Activated naive CD4-positive, alpha-beta T cell treated with anti-CD3 and anti-CD28 coated beads for 36 hours (primary cell): ENCODE data around the gene ITGB5. TPM values are rescaled to one million over a fixed set of nuclear protein-coding genes. Genes with fewer than 3 reads are reported as not detected.

Experiments used
- CTCF ChIA-PET: fragments of 350-600 bp; sonication (Branson Sonifier 250); formaldehyde crosslinking; loops from one replicate; lab custom pipeline; 2021; ENCODE audit warnings: antibody characterized with exemption; lab: Charles Lee
- DNase-seq: peaks from one replicate; pipeline ENCODE4 v3.0.0-alpha.2; 2020
- H3K27ac Mint-ChIP-seq: one replicate; pipeline ENCODE4 v1.8.0; 2021; ENCODE audit warnings: mild to moderate bottlenecking, mixed read lengths
- H3K27me3 Mint-ChIP-seq: one replicate; pipeline ENCODE4 v1.8.0; 2021; ENCODE audit warnings: low read depth, mixed read lengths
- H3K36me3 Mint-ChIP-seq: one replicate; pipeline ENCODE4 v1.8.0; 2021; ENCODE audit warnings: low read depth, mixed read lengths
- H3K4me1 Mint-ChIP-seq: one replicate; pipeline ENCODE4 v1.8.0; 2021; ENCODE audit warnings: low read depth, mixed read lengths
- H3K4me3 Mint-ChIP-seq: one replicate; pipeline ENCODE4 v1.8.0; 2021; ENCODE audit warnings: mild to moderate bottlenecking, moderate library complexity, mixed read lengths
- H3K9me3 Mint-ChIP-seq: one replicate; pipeline ENCODE4 v1.8.0; 2021; ENCODE audit warnings: mixed read lengths
- intact Hi-C: fragments of 100-400 bp; cut with micrococcal nuclease; formaldehyde crosslinking; loops from one replicate; pipeline ENCODE4 v1.15.1; 2023
- total RNA-seq, 2 experiments: library from RNA; stranded (reverse); gene quantifications; one replicate each; pipeline ENCODE4 v1.2.3, GENCODE V29; 2021

Gene ITGB5
- total RNA-seq, 2 experiments from 2014 or later, result 0.31 to 0.59 TPM

- intact Hi-C loops, result no loop called here
- CTCF ChIA-PET, result interaction anchor here (3.1 kb wide), 1 partner anchor 134 kb away, joined by 25 read pairs; no protein-coding TSS in a partner anchor
- no peak overlapping the region for H3K27ac Mint-ChIP-seq
Measured at GRCh38 chr3:124767264-124767663, 119.9 kb downstream of the ITGB5 start.

GRCh38 chr3:124766113-124767095 is 120.8 kb downstream of the ITGB5 start:
- Mint-ChIP-seq H3K4me1 (peaks cover under 1% of the 10 kb centered on the region), H3K9me3 (no peaks in the 10 kb centered on the region), H3K4me3 (no peak overlapping the region), H3K36me3 (no peaks in the 10 kb centered on the region), H3K27me3 (peaks cover 1% of the 10 kb centered on the region), H3K27ac (no peak overlapping the region)
- CTCF ChIA-PET, result interaction anchor here (3.1 kb wide), 1 partner anchor 135 kb away, joined by 25 read pairs; no protein-coding TSS in a partner anchor
- intact Hi-C loops, result no loop called here
- DNase-seq, result no peak

More at GRCh38 chr3:124767264-124767663, 119.9 kb downstream of the ITGB5 start:
- peaks cover 1% of the 10 kb centered on the region for H3K27me3 Mint-ChIP-seq
- no peaks in the 10 kb centered on the region for H3K9me3 Mint-ChIP-seq
- H3K4me3 Mint-ChIP-seq, result no peak overlapping the region
- no peaks in the 10 kb centered on the region for H3K4me1 Mint-ChIP-seq
- DNase-seq, result no peak
- no peaks in the 10 kb centered on the region for H3K36me3 Mint-ChIP-seq

GRCh38 chr3:124765197-124765840 is 121.8 kb downstream of the ITGB5 start:
- Mint-ChIP-seq H3K27me3 (no peaks in the 10 kb centered on the region), H3K27ac (no peak overlapping the region), H3K4me3 (no peak overlapping the region), H3K36me3 (no peaks in the 10 kb centered on the region), H3K9me3 (no peaks in the 10 kb centered on the region), H3K4me1 (peaks cover 3% of the 10 kb centered on the region)
- intact Hi-C loops, result no loop called here
- CTCF ChIA-PET, result interaction anchor here (0.6 to 1.1 kb wide), 2 partner anchors 136 to 1954 kb away, joined by 3 to 5 read pairs; no protein-coding TSS in a partner anchor
- no peak for DNase-seq

DNA sequence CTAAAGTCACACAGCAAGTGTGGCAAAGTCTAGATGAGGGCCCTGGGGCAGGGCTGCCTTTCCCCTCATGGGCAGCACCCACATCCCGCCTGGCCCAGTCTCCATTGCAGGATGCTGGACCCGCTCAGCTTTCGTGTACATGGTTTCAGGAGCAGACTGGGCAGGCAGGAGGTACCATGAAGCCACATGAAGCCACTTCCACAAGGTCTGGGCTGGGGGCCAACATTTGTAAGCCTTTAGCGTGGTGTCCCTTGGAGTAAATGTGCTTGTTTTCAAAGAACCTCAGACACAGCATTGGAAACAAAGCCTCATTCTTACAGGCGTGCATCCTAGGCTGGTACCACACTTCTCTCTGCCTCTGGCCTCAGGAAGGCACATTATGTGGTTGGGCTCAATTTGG is 122.4 kb downstream of the ITGB5 start:
- H3K27ac Mint-ChIP-seq, result no peak overlapping the region
- H3K4me1 Mint-ChIP-seq, result peaks cover 3% of the 10 kb centered on the region
- H3K4me3 Mint-ChIP-seq, result no peak overlapping the region
- no peaks in the 10 kb centered on the region for H3K9me3 Mint-ChIP-seq
- CTCF ChIA-PET, result interaction anchor here (0.6 to 1.1 kb wide), 2 partner anchors 136 to 1955 kb away, joined by 3 to 5 read pairs; no protein-coding TSS in a partner anchor
- no peaks in the 10 kb centered on the region for H3K27me3 Mint-ChIP-seq
- no peak for DNase-seq
- H3K36me3 Mint-ChIP-seq, result no peaks in the 10 kb centered on the region
- intact Hi-C loops, result loop anchor here (5.0 kb wide), 1 partner anchor 438 kb away; no protein-coding TSS in a partner anchor

DNA sequence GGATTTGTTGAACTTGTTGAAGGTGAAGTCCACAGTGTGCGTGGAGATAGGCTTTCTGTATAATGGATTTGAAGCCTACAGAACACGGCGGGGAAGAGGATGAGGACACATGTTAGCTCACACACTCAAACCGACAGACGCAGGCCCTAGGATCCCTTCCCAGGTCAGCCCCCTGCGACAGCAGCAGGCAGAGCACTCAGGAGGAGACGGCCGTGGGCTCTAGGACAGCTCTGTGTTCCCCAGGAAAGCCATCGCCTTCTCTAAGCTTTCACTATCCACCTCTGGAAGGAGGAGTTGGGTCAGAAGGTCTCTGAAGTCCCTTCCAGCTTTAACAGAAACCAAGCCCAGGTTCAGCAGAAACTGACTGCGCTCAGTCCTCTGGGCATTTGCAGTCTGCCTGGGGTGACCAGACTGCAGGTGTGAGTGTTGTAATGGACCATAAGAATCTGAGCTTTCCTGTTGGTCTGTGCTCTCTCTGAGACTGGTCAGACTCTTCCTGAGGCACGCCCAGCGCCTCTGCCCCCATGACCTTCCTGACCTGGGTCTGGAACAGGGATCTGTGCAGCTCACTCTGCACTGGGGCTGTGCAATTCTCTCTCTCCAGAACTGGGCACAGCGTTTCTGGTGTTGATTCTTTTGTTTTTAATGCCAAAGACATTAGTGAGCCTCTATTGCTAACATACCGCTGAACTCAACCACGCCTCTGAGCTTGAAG is 123.4 kb downstream of the ITGB5 start:
- intact Hi-C loops, result loop anchor here (2.0 to 5.0 kb wide), 2 partner anchors 438 to 673 kb away; no protein-coding TSS in a partner anchor
- Mint-ChIP-seq H3K4me1 (peaks cover 5% of the 10 kb centered on the region), H3K27me3 (no peaks in the 10 kb centered on the region), H3K4me3 (no peak overlapping the region), H3K27ac (no peak overlapping the region), H3K9me3 (no peaks in the 10 kb centered on the region), H3K36me3 (no peaks in the 10 kb centered on the region)
- CTCF ChIA-PET, result interaction anchor here (1.1 to 6.7 kb wide), 2 partner anchors 23 to 141 kb away, joined by 3 to 156 read pairs; no protein-coding TSS in a partner anchor
- no peak for DNase-seq

- Mint-ChIP-seq H3K4me1 (peaks cover 7% of the 10 kb centered on the region), H3K36me3 (no peaks in the 10 kb centered on the region), H3K9me3 (no peaks in the 10 kb centered on the region), H3K4me3 (no peak overlapping the region), H3K27me3 (no peaks in the 10 kb centered on the region), H3K27ac (no peak overlapping the region)
- DNase-seq, result no peak
- CTCF ChIA-PET, result interaction anchor here (1.1 to 6.7 kb wide), 2 partner anchors 24 to 141 kb away, joined by 3 to 156 read pairs; no protein-coding TSS in a partner anchor
- intact Hi-C loops, result loop anchor here (2.0 to 5.0 kb wide), 2 partner anchors 439 to 674 kb away; no protein-coding TSS in a partner anchor
Measured at GRCh38 chr3:124763206-124763605, 124.0 kb downstream of the ITGB5 start.

DNA sequence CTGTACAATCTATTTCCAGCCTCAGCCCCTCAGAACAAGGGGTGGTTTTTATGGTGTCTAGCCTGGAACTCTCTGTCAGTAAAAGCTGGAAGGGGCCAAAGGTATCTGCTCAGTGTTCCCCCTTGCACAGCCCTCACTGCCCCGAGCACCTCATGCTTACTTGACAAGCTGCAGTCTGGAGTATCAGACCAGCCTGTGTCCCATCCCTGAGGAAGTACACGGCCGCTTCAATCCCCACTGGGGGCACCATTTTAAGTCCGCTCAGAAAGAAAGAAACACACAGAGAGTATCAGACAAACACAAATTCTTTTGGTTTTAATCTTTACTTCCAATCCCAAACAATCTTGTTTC is 124.5 kb downstream of the ITGB5 start:
- H3K27ac Mint-ChIP-seq, result no peak overlapping the region
- no peaks in the 10 kb centered on the region for H3K27me3 Mint-ChIP-seq
- H3K4me3 Mint-ChIP-seq, result no peak overlapping the region
- CTCF ChIA-PET, result interaction anchor here (2.8 to 6.7 kb wide), 2 partner anchors 135 to 142 kb away, joined by 29 to 156 read pairs; no protein-coding TSS in a partner anchor
- no peak for DNase-seq
- no peaks in the 10 kb centered on the region for H3K36me3 Mint-ChIP-seq
- no peaks in the 10 kb centered on the region for H3K9me3 Mint-ChIP-seq
- H3K4me1 Mint-ChIP-seq, result peaks cover 7% of the 10 kb centered on the region
- intact Hi-C loops, result loop anchor here (2.0 to 5.0 kb wide), 2 partner anchors 440 to 674 kb away; no protein-coding TSS in a partner anchor

GRCh38 chr3:124761935-124762660 is 125.1 kb downstream of the ITGB5 start:
- no peak for DNase-seq
- Mint-ChIP-seq H3K4me1 (peaks cover 7% of the 10 kb centered on the region), H3K27me3 (no peaks in the 10 kb centered on the region), H3K4me3 (no peak overlapping the region), H3K9me3 (no peaks in the 10 kb centered on the region), H3K27ac (no peak overlapping the region), H3K36me3 (no peaks in the 10 kb centered on the region)
- CTCF ChIA-PET, result interaction anchor here (0.6 to 6.7 kb wide), 15 partner anchors 8 to 282 kb away, joined by 3 to 156 read pairs (median 6); partner anchors contain the start of gene UMPS
- intact Hi-C loops, result loop anchor here (1.0 to 5.0 kb wide), 4 partner anchors 139 to 823 kb away; no protein-coding TSS in a partner anchor

GRCh38 chr3:124761250-124761796 is 125.8 kb downstream of the ITGB5 start:
- no peaks in the 10 kb centered on the region for H3K36me3 Mint-ChIP-seq
- H3K27ac Mint-ChIP-seq, result no peak overlapping the region
- intact Hi-C loops, result loop anchor here (1.0 to 5.0 kb wide), 3 partner anchors 140 to 823 kb away; no protein-coding TSS in a partner anchor
- peak overlapping the region; percentile 44 for H3K4me3 Mint-ChIP-seq
- H3K9me3 Mint-ChIP-seq, result no peaks in the 10 kb centered on the region
- CTCF ChIA-PET, result interaction anchor here (0.7 to 6.7 kb wide), 37 partner anchors 9 to 822 kb away, joined by 3 to 156 read pairs (median 4); partner anchors contain the start of gene UMPS
- H3K27me3 Mint-ChIP-seq, result no peaks in the 10 kb centered on the region
- peak; percentile 87 for DNase-seq
- peaks cover 7% of the 10 kb centered on the region for H3K4me1 Mint-ChIP-seq

DNA sequence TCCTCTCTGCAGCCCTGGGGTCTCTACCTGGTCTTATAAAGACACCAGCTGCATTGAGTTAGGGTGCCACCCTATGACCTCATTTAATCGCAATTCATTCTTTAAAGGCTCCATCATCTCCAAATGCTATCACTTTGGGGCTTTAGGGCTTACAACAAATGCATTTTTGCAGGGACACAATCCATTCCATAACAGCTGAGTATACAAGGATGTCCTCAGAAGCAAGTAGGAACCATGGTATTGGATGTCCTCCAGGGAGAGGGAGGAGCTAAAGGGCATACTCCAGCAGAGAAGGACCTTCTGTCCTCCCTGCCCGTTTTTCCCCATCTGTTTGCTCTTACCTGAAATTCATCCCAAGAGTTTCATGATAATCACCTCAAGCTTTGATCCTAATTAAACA is 126.6 kb downstream of the ITGB5 start:
- CTCF ChIA-PET, result interaction anchor here (0.6 to 6.7 kb wide), 49 partner anchors 8 to 1409 kb away, joined by 3 to 156 read pairs (median 4); partner anchors contain the start of gene UMPS
- H3K27ac Mint-ChIP-seq, result no peak overlapping the region
- peaks cover 7% of the 10 kb centered on the region for H3K4me1 Mint-ChIP-seq
- no peak for DNase-seq
- no peaks in the 10 kb centered on the region for H3K36me3 Mint-ChIP-seq
- no peaks in the 10 kb centered on the region for H3K9me3 Mint-ChIP-seq
- H3K4me3 Mint-ChIP-seq, result no peak overlapping the region
- intact Hi-C loops, result loop anchor here (2.0 to 5.0 kb wide), 2 partner anchors 442 to 824 kb away; no protein-coding TSS in a partner anchor
- no peaks in the 10 kb centered on the region for H3K27me3 Mint-ChIP-seq
